8988T (cell line): Measurements from ENCODE around the gene LPIN3.

Experiments used
- DNase-seq: peaks from one replicate; pipeline ENCODE4 v3.0.0; 2011

LPIN3 gene

DNA sequence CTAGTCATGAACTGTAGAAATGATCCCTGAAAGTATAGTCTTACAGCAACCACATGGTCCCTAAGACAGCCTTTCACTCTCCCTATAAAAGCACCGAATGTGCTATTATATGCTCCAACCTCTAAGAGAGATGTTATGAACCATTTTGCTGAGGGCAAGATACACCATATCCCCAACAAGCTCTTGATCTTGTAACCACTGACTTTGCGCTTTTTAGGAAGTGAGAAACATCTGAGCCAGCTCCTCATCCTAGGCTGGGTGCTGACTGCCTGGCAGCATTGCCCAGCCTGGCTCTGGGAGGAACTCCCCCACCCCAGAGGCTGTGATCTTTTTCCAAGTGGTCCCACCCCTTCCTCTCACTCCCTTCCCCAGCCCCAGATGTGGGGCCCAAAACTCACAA, 29.1 kb downstream of the LPIN3 start:
- no peak for DNase-seq

DNA sequence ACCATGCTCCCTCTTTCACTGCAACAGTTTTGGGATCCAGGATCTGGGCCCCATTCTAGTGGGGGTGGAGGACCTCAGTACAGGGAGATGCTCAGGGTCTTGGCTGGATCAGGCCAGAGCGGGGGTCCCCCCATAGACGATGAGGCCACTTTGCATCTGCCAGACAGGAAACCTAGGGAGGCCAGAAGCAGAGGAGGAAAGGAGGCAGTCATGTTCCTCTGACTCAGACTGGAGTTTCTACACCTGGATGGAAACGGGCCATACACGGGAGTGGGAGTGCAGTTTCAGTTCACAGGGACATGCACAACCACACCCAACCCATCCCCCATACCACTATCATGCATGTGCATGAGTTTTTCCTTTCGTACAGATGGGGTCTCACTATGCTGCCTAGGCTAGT, 29.6 kb downstream of the LPIN3 start:
- DNase-seq = no peak

DNA sequence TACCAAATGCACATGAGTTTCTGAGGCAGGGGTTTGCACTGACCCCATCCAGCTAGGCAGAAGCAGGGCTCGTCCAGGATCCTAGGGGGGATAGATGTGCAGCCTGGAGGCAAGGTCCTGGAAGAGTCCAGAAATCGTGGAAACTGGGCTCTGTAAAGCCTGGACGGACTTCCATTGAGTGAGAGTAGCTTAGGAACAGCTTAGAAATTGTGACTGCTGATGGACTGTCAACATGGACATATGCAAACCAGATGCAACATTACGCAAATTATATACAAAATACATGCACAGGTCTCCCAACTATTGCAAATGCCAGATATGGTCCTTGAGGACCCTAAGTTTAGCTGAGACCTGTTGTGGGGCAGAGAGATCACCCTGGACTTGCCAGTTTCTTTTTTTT, 30.8 kb downstream of the LPIN3 start:
- no peak for DNase-seq

DNA sequence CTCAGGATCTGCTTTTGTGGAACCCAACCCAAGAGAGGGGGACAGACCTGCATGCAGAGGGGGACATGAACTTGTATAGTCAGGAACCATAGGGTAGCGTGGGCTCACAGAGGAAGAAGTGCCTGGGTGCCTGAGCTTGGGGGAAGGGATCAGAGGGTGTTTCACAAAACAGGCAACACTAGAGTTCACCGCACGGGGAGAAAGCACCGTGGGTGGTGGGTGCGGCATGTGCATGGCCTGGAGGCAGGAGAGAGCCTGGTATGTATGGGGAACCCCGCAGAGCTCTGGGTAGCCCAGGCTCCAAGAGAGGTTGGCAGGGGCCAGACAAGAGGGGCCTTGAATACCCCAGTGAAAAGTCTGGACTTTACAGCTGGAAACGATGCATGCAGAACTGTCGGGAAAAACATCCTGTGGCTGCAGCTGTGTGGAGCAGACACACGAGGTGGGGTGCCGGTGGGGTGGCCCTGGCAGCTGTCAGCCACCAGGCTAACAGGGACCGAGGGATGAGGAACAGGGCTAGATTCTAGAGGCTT, 32.7 kb downstream of the LPIN3 start:
- DNase-seq = no peak

DNA sequence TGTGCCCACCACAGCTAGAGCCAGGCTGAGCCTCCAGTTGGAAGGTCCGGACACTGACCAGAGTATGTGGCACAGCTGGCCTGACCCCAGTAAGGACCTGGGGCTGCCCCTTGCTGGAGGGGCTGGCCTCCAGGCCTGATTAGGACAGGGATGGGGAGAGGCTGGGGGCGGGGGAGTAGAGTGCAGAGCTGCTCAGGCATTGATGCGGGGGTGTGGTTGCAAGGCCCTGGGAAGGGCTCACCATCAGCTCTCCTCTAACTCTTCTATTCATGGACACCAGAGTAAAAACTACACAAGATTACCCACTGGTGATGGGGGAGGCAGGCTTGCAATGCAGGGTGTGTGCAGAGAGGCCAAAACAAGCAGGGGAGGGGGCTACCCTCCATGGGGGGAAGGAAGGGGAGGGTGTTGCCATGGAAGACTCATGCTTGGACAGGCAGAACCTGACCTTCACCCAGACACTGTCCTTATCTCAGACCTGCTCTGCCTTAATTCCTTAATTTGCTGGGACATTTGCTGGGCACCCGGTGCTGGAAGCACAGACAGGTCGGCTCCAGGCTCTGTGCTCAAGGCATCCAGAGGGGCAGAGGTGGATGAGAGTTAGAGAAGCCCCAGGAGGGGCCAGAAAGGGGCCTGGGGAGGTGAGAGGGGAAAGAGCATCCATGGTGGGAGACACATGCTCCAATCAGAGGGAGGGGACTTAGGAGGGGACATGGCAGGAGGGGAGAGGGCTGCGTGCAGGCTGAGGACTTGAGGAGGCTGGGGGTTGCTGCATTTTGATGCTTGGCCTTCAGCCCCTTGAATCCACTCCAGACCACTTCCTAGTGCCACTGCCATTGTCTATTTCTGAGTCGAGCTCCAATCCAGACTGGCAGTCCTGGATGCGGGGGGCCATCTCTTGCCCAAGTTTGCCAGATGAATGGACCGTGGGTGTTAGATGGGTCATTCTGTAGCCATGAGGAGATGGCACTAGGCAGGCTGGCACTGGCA, 33.6 kb downstream of the LPIN3 start:
- no peak for DNase-seq

DNA sequence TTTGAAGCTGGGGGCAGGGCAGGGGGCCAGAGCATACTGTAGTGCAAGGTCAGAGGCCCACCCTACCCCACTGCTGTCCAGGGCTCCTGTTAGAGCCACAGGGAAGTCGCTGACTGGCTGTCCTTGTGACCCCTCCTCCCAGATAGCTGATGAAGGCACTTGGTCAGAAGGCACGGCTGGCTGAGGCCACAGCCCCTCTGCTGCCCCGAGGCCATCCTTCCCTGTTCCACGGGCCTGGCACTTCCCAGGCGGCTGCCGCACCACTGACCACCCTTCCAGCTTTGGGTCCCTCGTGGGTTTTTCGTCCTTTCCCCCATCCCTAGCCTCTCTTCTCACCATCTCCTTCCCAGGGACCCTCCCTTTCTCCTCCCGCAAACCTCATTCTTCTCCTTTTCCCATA, 35.2 kb downstream of the LPIN3 start:
- no peak for DNase-seq

DNA sequence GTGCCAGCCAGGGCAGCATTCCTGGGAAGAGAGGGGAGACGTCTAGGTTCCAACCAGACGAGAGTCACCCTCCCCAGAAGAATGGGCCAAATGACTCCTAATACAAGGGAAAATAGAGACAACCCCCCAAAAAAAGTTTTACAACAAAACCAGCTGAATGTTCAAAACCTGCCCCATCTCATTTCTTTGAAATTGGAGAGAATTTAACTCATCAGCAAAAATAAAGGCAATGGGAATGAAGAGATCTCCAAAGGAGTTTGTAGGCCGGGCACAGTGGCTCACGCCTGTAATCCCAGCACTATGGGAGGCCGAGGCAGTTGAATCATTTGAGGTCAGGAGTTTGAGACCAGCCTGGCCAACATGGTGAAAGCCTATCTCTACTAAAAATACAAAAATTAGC, 35.7 kb downstream of the LPIN3 start:
- DNase-seq = no peak

DNA sequence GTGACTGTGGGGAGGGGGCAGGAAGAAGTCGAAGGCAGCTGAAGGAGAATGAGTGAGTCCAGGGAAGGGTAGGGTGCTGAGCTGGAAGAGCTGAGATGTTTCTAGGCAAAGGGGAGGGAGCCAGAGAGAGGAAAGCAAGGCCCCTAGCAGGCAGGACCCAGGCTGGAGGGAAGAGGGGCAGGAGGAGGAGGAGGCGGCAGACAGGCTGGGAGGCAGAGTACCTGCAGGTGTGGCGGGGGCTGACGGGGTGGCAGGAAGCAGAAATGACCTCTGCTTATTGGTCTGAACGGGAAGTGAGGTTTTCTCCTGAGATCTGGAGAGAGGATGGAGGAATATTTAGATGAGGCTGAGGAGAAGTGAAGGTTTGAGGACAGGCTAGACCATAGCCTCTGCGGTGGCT, 36.7 kb downstream of the LPIN3 start:
- DNase-seq = no peak

DNA sequence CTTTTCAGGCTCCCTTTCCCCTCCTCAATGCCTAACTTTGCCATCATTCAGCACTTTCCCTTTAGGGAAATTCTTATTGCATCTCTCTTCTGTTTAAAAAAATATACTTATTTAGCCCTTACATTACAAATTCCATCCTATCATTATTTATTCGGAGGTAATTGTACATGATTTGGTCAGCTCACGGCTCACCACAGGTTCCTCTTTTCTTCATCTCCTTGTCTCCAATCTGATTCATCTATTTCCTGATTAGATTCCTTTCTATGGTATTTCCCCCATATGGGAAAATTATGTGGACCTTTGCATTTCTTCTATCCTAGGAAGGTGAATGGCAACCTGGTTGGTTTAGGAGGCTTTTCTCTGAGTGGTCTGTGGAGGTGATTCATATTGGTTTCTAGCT, 38.9 kb downstream of the LPIN3 start:
- no peak for DNase-seq

DNA sequence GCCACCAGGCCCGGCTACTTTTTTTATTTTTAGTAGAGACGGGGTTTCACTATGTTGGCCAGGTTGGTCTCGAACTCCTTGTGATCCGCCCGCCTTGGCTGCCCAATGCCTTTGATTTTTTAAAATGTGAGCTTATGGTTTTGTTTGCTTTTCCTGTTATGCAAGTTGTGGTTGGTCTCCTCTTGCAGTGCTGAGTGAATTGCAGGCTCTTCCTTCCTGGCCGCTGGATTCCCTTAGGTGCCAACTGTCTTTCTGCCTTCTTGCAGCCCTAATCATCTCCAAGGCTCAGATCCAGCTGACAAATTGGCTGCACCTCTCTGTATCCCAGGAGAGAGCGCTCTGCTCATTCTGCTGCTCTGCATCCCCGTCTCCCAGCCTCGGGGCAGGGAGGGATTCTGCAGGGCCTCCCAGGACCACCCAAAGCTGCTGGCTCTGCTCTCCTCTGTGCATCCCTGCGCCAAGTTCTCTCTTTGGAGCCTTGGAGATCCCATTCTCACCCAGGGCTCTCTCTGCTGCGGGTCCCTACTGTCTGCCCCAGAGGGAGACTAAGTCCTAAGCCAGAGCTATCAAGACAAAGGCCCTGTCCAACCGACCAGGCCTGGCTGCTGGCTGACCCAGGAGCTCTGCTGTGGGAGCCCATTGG, 40.1 kb downstream of the LPIN3 start:
- DNase-seq = no peak

DNA sequence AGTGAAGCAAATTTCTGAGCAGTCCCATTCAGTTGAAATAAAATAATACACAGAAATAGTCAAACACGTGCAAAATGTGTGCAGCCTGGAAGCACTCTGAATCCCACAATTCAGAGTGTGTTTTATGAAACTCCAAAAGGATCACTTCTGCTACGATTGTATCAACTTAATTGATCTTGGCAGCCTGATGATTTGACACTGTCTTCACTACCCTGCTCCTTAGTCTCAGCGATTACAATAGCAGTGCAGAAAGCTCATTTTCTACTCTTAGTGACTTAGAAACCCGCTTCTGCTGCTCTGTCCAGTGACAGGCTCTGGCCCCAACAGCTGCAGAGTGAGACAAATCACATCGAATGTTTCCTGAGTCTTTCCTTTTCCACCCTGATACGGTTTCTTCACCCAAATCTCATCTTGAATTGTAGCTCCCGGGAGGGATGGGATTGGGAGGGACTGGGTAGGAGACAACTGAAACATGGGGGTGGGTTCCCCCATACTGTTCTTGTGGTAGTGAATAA, 42.2 kb downstream of the LPIN3 start:
- DNase-seq = no peak

DNA sequence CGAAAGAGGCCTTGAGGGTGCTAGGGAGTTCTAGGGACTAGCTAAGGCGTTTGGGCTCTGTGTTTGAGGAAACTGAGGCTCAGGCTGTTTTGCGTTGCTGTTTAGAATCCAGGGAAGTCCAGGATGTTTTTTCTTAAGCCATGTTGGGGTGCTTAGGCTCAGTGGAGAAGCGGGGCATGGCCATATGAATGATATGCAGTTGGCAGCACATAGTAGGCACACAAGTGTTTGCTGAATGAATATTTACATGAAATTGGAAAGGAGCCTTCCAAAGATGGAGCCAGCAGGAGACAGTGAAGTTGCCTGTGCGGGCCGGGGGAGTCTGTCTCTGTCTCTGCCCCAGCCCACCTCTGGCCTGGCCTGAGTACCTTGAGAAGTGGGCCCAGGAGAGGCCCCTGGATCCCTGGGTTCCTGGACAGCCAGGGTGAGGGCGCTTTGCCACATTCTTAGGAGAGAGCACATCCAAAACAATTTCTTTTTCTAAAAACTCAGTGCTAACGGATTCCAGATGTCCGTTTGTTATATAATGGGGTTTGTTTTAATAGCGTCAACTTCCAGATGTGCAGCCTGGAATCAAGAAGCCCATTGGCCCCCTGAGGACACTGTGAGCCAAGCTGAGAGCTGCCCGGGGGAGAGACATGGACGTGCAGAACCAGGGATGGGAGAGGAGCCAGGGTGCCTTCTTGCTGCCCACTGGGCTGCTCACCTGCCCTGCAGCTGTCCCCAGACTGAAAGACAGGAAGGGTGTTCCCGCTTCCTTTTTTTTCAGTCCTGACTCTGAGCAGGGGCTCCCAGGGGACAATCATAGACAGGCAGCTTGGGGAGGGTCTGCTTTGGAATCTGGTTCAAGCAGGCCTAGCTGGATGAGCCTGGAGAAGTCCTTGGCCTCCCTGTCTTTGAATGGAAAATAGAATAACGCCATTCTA, 46.1 kb downstream of the LPIN3 start:
- DNase-seq = no peak

DNA sequence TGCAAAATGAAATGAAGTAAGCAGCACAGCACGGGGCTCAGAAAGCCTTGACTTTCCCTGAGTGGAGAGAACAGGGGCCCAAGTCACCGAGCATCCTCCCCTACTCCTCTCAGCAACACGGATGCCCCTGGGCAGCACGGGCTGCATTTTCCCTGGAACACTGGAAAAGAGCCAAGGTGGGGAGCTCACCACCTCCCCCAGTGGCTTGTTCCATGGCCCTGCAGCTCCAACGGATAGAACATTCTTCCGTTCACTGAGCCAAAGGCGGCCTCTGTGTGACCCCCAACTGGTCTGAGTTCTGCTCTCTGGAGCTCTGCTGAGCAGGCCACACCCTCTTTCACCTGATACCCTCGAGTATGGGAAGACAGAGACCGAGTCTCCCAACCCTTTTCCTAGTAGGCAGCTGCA, 46.8 kb downstream of the LPIN3 start:
- DNase-seq = no peak

DNA sequence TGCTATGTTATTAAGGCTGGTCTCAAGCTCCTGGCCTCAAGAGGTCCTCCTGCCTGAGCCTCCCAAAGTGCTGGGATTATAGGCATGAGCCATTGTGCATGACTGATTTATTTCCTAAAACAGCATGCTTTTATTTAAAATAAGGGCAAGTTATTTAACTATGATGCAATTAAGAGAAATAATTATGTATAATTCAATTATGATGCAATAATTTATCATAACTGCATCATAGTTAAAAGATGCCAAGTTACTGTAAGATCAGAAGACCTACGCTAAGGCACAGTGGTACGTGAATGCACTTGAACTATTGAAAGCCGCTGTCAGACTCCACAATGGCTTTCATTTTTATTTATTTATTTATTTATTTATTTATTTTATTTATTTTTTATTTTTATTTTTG, 50.3 kb downstream of the LPIN3 start:
- DNase-seq = no peak

DNA sequence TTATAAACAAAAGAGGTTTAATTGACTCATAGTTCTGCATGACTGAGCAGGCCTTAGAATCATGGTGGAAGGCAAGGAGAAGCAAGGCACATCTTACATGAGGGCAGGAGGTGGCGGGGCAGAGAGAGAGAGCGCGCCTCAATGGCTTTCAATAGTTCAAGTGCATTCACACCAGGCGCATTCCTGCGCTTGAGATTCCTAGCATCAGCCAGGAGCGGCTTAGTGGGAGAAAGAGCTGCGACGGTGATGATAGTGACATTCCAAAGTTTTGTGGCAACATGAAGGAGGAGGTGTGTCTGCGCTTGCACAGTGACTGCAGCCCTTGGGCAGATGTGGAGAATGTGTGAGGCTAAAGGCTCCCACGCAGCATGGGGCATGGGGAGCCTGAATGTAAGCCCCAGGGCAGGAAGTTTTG, 51.0 kb downstream of the LPIN3 start:
- DNase-seq = no peak

DNA sequence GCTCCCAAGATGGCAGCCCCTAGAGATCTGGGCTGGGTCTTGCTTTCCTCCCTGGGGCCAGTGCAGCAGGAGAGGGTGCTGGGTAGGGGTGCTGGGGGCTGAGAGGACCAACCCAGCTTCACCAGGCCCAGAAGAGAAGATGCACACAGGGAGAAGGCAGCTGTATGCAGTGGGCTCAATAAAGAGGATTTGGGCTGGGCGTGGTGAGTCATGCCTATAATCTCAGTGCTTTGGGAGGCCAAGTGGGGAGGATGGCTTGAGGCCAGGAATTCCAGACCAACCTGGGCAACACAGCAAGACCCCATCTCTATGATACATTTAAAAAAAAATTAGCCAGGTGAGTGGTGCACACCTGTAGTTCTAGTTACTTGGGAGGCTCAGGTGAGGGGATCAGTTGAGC, 51.7 kb downstream of the LPIN3 start:
- no peak for DNase-seq

DNA sequence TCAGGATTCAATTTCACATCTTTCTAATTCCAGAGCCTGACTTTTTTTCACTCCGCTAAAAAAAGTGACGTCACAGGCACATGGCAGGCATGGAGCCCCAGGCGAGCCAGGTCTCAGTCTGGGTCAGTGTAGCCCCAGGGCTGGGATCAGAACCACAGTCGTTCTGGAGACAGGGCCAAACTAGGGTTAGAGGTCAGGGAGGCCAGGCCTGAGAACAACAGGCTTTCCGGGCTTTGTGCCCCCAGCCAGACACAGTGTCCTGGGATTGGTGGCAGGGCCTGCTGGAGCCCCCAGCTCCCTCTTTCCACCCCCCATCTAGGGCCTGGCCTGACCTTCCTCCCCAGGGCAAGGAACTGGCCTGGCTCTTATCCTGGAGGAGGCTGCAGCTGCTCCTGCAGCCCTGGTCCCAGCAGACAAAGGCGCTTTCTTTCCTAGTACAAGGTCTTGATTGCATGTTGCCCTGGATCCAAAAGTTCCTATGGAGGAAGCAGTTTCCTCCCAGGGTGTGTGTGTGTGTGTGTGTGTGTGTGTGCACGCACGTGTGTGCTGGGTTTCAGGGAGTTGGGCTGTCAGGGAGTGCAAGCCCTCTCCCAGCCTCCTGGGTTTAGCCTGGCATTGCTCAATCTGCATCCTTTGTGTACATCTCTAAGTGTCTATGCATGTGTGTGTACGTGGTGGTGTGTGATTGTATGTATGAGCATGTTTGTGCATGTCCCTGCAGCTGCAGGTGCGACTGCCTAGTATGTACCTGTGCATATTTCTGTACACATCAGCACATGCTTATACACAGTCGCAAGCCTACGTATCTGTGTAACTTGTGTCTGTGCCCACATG, 52.5 kb downstream of the LPIN3 start:
- DNase-seq = no peak

DNA sequence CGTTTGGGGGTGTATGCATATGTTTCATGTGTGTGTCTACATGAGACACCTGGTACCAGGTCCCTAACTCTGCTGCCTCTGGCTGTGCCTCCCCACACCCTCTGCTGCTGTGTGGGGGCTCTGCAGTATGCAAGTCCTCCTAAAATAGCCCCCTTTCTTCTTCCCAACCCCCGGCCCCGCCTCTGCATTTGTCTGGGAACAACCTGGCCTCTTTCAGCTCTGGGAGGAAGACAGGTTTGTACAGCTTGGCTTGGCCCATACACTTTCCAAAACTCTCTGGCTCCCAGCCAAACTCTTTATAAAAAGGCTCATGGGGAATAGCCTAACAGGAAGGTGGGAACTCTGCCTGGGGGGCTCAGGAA, 53.1 kb downstream of the LPIN3 start:
- DNase-seq = no peak

DNA sequence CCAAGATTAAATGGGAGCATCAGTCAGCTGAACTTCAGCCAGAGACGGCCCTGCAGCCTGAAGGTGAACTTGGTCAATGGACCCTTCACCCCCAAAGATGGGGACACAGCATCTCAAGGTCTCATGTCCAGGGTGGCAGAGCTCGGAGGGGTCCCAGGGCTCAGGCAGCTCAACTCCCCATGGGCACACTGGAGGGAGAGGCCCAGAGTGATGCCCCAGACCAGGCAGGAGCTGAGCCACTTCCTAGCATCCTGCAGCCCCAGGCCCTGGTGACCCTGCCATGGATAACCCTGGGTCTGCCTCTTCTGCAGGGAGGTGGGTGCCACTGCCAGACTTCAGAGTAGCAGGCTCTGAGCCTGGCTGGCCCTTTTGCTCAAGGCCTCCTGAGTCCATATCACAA, 53.5 kb downstream of the LPIN3 start:
- no peak for DNase-seq

DNA sequence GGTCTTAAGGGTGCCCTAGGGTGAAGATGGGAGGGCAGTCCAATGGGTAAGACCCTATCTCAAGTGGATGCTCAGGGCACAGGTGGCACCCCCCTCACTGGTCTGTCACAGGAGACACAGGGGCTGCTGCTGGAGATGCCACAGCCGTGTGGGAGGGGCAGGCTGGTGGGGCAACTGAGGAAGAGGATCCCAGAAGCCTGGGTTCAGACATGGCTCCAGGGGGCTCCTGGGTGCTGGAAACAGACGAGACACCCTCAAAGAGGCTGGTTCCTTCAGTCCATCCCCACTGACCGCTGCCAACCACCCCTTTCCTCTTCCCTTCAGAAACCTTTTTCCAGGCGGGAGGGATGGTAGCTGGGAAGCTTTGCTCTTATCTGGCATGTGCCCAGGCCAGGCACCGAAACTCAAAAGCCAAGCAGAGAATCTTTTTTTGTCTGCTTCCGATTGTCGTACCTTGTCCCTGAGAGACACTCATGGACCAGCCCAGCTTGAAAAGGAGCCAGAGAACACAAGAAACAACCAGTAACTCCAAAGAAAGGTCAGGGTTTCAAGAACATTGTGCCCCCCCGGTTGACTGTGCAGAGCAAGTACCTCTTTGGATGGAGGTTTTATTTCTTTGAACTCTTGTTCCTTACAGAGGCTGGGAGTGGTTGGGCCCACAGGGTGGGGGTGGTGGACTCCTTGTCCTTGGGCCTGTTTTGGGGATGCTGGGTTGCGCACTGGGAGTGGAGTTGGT, 54.5 kb downstream of the LPIN3 start:
- DNase-seq = no peak
